NCI-H345 treated with DMSO at 0.1 percent for 48 hours (cell line): ENCODE results near the gene GAS2.

Source experiments
- DNase-seq: peaks from one replicate; lab custom pipeline; 2025; ENCODE audit not compliant: unreplicated experiment; lab: John Stamatoyannopoulos, UW

The GAS2 gene

GRCh38 chr11:22786475-22786874 lies 120.1 kb downstream of the GAS2 start:
- no peak for DNase-seq

DNA sequence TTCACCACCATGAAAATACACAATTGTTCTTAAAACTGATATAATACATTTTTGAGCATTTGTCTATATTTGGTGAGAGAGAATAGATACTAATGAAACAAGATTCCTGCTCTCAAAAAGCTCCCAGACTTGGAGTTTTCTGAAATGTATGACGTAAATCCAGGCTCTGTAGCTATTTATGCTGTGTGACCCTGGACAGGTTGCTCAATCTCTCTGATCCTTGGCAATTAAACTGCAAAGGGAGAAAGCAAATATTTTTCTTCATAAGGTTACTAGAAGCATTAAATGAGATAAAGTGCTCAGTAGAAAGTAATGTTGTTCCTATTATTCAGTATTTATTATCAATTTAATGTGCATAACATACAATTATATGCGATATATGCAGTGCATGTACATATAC lies 120.6 kb downstream of the GAS2 start:
- DNase-seq, result no peak

DNA sequence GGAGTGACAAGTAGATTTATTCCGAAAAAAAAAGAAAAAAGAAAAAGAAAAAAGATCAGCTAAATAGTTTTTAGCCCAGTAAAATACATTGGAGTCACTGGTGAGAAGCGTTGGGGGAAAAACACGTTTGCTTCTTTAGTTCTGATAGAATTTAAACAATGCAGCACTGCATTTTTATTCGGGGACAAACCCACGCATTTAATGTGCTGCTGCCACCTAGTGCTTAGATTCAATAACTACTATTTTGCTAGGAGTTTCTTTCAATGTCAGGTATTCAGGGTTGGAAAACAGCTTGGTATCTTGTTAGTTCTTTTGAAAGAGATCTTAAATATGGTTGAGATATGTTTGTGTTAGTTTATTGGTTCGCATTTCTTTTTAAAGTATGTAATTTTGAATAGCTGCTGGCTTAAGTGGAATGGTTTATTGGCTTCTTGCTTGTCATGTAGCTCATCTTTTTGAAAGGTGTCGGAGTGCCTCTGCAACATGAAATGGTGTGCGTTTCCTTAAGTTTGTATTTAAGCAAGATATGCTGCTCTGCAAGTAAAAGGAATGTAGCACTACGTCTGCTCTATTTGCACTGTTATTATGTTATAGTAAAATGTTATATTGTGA lies 121.2 kb downstream of the GAS2 start:
- DNase-seq, result peak; percentile 59

GRCh38 chr11:22792497-22792896 lies 126.1 kb downstream of the GAS2 start:
- no peak for DNase-seq

- DNase-seq, result no peak
These were observed 129.5 kb downstream of the GAS2 start for GRCh38 chr11:22795914-22796313.

- no peak for DNase-seq
These were observed 130.6 kb downstream of the GAS2 start for GRCh38 chr11:22797047-22797446.

- no peak for DNase-seq
These were observed 132.5 kb downstream of the GAS2 start for GRCh38 chr11:22798901-22799300.

- no peak for DNase-seq
These were observed 134.1 kb downstream of the GAS2 start for GRCh38 chr11:22800482-22800881.

- no peak for DNase-seq
These were observed 136.4 kb downstream of the GAS2 start for GRCh38 chr11:22802861-22803260.

- DNase-seq, result no peak
These were observed 141.0 kb downstream of the GAS2 start for GRCh38 chr11:22807391-22807790.

- no peak for DNase-seq
These were observed 141.6 kb downstream of the GAS2 start for GRCh38 chr11:22807855-22808570.

DNA sequence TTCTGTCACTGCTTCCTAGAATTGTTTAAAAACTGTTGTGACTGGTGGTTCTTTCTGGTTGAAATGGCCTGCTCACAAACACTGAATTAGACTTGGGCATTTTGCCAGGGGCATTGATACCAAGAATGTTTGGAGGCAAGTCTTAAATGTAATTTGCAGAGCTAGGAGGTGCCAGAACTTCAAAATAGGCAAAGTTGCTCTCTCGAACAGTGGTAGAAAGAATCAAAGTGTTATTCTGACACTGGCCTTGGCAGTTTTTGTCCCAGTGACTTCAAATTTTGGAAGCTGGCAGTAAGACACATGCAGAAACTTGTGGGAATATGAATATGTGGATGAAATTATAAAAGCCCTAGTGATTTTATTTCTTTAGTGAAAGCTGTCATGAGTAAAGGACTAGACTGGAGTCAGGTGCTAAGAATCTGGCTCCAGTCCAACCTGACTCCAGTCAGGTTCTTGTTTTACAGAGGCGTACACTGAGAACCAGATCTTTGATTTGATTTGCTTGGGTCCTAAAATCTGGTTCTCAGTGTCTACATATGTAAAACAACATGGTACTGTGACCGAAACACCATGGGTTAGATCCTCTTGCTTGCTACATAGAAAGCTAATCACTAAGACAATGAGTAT lies 142.3 kb downstream of the GAS2 start:
- no peak for DNase-seq

GRCh38 chr11:22809893-22810292 lies 143.5 kb downstream of the GAS2 start:
- DNase-seq, result no peak

- no peak for DNase-seq
These were observed 155.8 kb downstream of the GAS2 start for GRCh38 chr11:22822203-22822602.

DNA sequence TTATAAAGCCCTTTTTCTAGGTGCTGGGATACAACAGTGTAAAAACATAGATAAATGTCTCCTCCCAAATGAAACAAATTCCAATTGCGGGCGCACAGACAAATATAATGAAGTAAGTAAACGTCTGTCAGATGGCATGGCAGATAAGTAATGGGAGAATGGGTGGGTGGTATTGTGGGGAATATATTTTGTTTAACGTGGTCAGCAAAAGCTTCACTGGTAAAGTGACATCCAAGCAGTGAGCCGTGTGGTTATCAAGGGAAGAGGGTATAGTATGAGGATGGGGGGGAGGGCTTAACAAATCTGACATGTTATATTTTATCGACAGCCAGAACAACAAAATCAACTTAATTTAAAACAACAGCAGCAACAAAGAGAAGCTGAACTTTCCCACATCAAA lies 162.0 kb downstream of the GAS2 start:
- DNase-seq, result no peak

GRCh38 chr11:22829231-22830081 lies 163.0 kb downstream of the GAS2 start, which contains the start of gene SVIP:
Gene SVIP (minus strand): TSS chr11:22829801. CDS start chr11:22829748, 53 bp downstream.
- peak; percentile 93 for DNase-seq

- no peak for DNase-seq
These were observed 163.6 kb downstream of the GAS2 start for GRCh38 chr11:22830082-22830414.

DNA sequence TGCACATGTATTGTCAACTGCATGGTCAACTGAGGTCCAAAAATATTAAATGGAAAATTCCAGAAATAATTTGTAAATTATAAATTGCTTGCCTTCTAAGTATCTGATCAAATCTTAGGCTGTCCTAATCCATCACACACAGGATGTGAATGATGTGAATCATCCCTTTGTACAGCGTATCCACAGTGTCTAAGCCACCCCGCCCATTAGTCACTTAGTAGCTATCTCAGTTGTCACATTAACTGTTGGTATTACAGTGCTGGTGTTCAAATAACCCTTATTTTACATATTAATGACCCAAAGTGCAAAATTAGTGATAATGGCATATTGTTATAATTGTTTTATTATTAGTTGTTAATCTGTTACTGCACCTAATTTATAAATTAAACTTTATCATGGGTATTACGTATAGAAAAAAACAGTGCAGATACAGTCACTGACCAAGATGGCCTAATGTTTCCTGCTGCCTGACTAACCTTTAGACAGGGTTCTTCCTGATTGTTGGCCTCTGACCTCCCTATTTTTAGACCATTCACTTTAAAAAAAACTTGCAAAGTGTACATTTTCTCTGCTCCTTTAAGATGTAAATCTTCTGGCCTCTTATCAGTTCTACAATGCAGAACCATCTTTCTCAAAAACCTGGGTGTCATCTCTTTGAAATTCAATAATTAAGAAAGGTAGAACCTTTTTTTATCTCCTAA lies 166.1 kb downstream of the GAS2 start:
- DNase-seq, result no peak

DNA sequence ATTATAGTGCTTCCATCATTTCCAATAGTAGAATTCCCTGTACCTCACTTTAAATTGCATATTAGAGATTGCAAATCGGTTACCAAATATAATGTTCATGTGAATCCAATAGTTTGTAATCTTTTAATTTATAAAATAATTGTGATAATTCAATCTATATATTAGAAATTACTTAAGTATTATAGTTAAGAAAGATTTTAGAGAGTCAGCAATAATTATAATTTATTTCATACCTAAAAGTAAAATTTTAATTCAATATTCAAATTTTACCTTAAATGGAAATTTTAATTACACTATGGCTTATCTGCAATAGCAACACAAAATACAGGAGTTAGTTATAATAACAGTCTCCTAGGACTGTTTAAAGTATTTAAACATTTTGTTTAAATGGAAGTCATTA lies 180.3 kb downstream of the GAS2 start:
- no peak for DNase-seq

DNA sequence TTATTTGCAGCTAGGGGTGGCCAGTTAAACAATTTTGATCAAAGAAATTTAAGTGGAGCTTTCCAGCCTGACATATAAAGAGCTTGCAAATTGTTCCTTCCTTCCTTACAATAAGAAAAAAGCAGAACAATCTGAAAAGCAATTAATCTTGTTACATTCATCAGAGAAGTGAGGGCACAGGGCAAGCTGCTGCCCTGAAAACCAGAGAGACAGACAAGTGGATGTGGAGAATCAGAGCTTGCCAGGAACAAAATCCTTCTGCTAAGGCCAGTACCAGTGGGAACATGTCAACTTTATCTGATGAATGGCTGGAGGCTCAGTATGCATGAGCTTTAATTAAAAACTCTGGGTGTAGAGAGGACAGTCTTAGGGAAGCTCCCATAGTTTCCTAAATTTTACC lies 185.1 kb downstream of the GAS2 start:
- DNase-seq, result no peak

GRCh38 chr11:22859756-22860155 lies 193.3 kb downstream of the GAS2 start:
- no peak for DNase-seq
